GM19043 (cell line): Measurements from ENCODE around the gene IGFBP2.

ENCODE experiments used
- ATAC-seq: cut with Tn5 transposase; IDR thresholded peaks from one replicate; pipeline ENCODE4 v1.9.1; 2021; ENCODE audit warnings: low read depth; ENCODE audit not compliant: unreplicated experiment

IGFBP2 gene

GRCh38 chr2:216659276-216659675, 26.1 kb downstream of the IGFBP2 start:
- no peak for ATAC-seq

- no peak for ATAC-seq
Observed at GRCh38 chr2:216660496-216660895, 27.3 kb downstream of the IGFBP2 start.

DNA sequence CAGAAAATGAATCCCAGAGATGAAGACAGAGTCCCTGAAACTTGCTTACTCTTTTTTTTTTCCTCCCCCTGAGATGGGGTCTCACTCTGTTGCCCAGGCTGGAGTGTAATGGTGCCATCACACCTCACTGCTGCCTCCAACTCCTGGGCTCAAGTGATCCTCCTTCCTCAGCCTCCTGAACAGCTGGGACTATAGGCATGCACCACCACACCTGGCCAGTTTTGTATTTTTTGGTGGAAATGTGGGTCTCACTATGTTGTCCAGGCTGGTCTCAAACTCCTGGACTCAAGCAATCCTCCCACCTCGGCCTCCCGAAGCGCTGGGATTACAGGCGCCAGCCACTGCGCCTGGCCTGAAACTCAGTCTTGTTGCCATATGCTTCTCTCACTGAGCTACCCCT, 27.8 kb downstream of the IGFBP2 start:
- no peak for ATAC-seq

DNA sequence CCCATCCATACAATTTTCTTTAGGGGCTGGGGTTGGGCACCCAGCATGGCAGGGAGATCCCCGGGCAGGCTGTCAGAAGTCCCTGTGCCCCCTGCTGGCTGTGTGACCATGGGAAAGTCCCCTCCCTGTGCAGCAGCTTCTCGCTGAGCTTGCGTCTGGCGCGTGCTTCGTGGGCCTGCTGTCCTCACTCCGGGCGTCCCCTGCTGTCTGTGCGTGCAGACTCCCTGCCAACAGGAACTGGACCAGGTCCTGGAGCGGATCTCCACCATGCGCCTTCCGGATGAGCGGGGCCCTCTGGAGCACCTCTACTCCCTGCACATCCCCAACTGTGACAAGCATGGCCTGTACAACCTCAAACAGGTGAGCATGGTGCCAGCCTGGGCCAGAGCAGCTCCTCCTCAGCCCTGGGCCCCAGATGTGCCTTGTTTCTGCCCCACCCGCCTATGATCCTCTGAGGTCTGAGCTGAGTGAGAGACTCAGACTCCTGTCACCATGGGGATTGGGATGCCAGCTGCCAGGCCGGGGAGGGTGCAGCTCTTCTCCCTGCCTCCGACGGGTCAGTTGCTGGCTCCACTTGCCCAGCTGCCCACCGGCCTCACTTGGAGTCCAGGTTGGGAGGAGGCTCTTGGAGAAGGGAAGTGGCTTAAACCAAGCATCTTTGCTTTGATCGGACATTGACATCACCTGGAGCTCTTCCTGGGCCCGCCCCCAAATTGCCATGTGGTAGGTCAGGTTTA, 28.6 kb downstream of the IGFBP2 start:
- no peak for ATAC-seq

DNA sequence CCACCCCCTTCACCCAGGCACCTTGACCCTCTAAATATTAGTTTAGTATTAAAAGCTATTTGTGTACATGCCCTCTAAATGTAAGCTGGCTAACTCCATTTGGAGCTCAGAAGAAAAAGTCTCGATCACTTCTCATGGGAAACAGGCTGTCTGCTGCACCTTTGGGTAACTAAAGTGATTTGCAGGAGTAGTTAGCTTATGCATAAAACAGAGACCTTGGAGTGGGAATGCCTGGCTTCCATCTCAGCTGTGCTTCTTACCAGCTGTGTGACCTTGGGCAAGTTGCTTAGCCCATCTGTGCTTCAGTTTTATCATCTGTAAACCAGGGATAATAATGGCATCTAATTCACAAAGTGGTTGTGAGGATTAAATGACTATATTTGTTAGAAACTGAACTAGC, 29.9 kb downstream of the IGFBP2 start:
- ATAC-seq, result no peak

GRCh38 chr2:216663846-216664245, 30.6 kb downstream of the IGFBP2 start:
- ATAC-seq, result no peak

- no peak for ATAC-seq
Observed at GRCh38 chr2:216664593-216665034, 31.4 kb downstream of the IGFBP2 start.

DNA sequence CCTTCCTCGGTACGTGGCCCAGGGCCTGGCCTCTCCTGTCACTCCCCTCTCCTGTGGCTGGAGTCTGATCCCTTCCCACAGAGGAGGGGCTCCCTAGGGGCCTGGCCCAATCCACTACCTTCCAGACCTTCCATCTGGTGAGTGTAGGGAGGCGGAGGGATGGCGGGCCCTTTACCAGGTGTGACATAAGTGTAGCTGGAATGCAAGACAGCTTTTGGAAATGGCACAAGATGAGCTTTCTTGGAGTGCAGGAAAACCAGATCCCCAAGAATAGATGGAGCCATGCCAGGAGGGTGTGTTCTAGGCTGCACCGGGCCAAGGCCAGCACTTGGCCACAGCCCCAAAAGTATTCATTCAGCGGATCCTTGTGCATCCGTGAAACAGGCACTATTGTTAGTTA, 32.0 kb downstream of the IGFBP2 start:
- ATAC-seq, result no peak

GRCh38 chr2:216665717-216666116, 32.5 kb downstream of the IGFBP2 start:
- ATAC-seq, result no peak

DNA sequence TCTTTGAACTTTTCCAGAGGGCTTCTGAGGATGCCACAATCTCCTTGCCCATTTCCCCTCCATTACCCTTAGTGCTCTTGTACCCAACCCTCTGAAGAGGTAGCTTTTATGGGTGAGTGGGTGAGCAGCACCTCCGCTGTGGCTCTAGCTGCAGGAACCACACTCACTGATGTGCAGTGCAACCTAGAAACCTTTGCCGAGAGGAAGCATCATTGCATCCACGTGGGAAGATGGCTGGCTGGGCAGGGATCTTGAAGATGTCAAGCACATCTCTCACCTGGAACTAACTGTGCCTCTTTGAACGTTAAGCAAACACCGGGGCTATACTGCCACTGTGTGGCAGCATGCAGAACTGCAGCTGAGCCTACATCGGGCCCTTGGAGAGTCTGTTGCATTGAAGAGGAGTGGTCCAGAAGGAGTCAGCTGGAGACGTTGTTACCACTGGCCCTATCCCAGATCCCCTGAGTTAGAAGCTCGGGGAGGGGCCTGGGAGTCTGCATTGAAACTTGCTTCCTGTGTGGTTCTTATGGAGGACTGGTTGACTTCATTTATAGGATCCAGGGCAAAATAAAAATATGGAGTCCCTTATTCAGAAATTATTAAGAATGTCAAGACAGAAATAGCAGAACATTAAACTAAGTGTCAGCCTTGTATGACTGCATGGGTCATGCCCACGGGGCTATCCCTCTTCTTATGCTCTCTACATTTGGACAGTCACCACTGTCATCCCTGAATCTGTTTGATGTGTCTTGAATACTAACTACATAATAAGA, 33.4 kb downstream of the IGFBP2 start:
- peak; percentile 72 for ATAC-seq

DNA sequence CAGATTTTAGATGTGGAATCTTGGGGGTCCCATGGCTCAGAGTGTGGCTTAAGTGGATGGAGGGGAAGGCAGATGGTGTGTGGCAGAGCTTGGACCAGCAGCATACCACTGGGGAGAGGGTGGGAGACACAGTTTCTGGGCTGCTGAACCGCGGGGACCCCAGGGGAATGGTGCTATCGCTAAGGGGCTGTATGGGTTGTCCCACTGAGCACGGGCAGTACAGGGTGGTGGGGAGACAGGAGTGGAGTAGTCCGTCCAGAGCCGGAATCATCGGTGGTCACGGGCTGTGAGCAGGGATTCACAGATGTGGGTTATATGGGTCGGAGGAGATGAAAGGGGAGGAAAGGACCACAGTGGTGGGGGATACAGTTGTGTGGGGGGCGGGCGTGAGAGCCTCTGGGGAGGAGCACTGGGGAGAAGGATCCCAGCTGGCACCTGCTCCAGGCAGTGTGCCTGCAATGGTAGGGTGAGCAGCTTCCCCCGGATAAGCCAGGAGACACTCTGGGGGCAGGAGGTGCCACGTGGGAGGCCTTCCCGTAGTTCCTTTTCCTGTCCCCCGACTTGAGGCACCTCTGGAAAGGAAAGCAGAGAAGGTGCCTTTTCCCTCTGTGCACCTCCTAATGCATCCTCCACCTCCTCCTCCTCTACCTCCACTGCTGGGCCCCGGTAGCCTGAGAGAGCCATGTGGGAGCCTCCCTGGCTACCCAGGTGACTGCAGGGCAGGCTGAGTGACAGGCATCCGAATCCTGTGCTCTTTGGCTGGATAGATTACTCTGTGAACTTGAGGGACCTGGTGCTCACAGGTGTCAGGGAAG, 37.3 kb downstream of the IGFBP2 start:
- ATAC-seq, result no peak

DNA sequence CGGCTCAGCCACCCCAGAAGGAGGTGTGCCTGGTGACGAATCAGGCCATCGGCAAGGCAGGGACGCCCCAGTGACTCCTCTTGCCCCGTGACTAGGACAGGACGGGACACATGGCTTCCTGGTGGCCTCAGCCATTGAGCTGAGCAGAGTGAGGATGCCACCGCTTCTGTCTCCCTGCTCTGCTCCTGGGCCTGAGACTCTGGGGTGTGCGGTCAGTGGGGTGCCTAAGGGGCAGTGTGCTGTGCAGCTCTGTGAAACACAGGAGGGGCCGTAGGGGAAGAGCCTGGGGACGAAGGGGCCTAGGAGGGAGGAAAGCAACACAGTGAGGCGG, 37.8 kb downstream of the IGFBP2 start:
- no peak for ATAC-seq

- no peak for ATAC-seq
Observed at GRCh38 chr2:216671791-216672343, 38.6 kb downstream of the IGFBP2 start.

DNA sequence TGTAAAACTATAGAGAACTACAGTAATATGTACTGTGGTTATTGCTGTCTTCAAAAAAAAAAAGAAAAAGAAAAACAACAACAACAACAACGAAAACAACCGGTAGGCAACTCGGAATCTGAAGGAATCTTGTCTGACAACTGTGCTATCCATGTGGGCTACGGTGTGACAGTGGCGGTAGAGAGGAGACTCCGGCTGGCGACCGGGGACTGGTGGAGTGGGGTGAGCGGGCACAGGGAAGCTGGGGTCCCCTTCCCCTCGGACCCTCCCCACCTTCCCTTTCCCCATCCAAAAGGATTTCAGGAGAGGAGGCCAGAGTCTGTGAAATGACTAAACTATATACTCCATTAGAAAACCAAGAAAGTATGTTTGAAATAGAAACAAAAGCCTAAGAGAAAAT, 39.2 kb downstream of the IGFBP2 start:
- ATAC-seq, result no peak

- ATAC-seq, result no peak
Observed at GRCh38 chr2:216673021-216673420, 39.8 kb downstream of the IGFBP2 start.

- no peak for ATAC-seq
Observed at GRCh38 chr2:216673609-216674008, 40.4 kb downstream of the IGFBP2 start.

- no peak for ATAC-seq
Observed at GRCh38 chr2:216674376-216674775, 41.2 kb downstream of the IGFBP2 start.

DNA sequence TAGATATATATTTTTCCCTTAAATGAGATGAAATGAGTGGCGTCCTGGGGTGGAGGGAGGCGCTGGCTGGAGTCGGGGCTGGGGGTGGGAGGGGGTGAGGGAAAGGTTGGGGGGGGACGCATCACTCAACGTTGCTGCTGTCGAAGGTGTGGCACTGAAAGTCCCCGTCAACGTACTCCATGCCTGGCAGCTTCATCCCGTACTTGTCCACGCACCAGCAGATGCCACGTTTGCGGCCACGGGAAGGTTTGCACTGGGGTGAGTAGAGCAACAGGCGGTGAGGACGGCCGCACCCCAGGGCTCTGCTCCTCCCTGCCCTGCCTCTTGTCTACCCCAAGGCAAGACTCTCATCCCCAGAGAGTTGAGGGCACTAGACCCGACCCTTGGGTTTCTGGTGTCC, 43.4 kb downstream of the IGFBP2 start:
- ATAC-seq, result no peak

DNA sequence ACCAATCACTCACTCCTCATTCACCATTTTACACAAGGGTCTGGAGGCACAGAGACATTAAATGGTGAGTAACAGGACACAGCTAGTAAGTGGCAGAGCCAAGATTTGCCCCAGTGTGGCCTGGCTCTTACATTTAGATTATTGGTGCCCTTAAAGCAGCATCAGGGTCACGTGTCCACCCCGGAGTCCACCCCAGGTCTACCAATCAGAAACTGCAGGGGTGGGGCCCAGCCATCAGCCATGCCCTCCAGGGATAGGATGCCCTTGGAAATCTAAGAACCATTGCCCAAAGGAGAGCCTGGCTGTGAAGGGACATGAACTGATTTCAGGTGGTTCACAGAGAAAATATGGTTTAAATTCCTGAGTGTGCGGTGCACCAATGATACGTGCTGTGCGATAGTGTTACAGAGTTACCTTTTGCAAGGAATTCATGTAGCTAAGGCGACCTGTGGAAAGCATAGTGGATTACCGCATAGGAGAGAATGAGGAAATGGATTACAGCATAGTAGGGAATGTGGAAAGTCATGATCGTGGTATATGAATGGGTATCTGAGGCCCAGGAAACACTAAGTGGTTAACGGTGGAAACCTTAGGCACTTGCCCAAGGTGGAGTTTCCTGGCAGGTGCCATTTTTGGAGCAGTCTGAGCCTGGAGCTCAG, 44.3 kb downstream of the IGFBP2 start:
- ATAC-seq, result no peak

- ATAC-seq, result no peak
Observed at GRCh38 chr2:216678098-216678465, 44.9 kb downstream of the IGFBP2 start.
